Fibroblast of villous mesenchyme (primary cell): ENCODE data around the gene HOXC11. TPM values are rescaled to one million over a fixed set of nuclear protein-coding genes. Genes with fewer than 3 reads are reported as not detected.

Experiments
- DNase-seq: peaks from one replicate; pipeline ENCODE4 v3.0.0-alpha.2; 2010; ENCODE audit warnings: low read depth
- H3K4me3 ChIP-seq: 2 replicates; pipeline ENCODE4 v1.5.1; 2011; ENCODE audit warnings: low read depth, mild to moderate bottlenecking, low read length
- CTCF ChIP-seq: IDR thresholded peaks from 2 replicates; pipeline ENCODE4 v1.5.1; 2012; ENCODE audit warnings: low read depth, mild to moderate bottlenecking, low read length; ENCODE audit not compliant: insufficient read depth
- total RNA-seq: library from RNA; depleted of rRNA; stranded (reverse); fragments of >200 nt; gene quantifications from 2 replicates; pipeline ENCODE4 v1.2.3, GENCODE V29; 2012

Gene HOXC11
- total RNA-seq, 1 donor = 0.86 TPM

DNA sequence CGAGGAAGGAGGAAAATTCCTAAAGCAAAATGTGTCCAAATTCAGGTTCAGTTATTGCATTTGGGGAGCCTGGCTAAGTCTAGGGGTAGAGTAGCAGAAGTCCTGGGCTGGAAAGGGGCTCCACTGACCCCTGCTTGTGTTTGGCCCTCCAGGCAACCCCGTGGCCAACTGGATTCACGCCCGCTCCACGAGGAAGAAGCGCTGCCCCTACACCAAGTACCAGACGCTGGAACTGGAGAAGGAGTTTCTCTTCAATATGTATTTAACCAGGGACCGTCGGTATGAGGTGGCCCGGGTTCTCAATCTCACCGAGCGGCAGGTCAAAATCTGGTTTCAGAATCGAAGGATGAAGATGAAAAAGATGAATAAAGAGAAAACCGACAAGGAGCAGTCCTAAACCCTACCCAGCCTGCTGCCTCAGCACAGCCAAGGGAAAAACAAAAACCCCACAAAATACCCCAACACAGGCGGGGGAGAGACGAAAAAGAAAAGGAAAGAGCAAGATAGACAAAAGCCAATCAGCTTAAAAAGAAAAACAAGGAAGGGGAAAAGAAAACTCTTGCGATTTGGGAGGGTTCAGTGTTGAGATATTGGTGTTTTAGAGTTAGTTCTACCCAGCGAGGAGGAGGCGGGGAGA is 29.5 kb downstream of the HOXC11 start:
- no peak for DNase-seq
- no peak overlapping the region for H3K4me3 ChIP-seq
- TF ChIP-seq CTCF = no peak

DNA sequence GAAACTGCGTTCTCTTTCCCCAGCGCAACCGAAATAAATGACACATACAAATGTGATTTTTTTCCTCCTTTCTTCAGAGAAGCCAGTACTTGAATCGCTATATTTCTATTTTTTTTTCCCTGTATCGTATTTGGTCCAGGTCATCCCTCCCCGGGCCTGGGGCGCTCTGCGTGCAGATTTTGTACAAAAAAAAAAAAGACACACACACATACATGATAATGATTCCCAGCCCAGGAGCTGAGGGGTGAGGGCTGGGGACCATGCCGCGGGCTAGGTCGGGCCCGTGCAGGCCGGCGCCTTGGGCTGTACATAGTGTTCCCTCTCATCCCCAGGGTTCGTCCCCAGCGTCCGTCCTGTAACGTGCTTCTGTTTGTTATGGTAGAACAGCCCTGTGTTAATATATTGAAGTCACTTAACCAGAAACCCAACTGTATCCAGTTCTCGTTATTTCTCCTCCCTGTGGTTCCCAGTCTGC is 30.0 kb downstream of the HOXC11 start:
- H3K4me3 ChIP-seq = no peak overlapping the region
- no peak for DNase-seq
- no peak for TF ChIP-seq CTCF

DNA sequence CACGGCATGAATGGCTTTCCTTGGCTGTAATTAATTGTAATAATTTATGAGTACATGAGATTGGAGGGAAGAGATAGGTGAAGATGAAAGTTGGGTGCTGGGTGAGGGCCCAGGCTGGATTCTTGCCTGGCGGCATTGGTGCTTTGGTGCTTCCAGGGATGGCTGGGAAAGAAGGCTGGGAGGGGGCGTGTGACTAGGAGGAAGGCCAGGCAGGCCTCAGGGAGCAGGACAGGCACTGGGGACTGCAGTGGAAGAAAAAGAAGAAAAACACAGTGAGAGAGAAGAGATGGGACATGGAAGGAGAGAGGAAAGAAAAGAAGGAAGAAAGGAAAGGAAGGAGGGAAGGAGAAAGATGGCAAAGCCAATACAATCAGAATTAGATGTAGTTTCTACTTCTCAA is 30.7 kb downstream of the HOXC11 start:
- TF ChIP-seq CTCF = no peak
- DNase-seq = no peak
- no peak overlapping the region for H3K4me3 ChIP-seq

DNA sequence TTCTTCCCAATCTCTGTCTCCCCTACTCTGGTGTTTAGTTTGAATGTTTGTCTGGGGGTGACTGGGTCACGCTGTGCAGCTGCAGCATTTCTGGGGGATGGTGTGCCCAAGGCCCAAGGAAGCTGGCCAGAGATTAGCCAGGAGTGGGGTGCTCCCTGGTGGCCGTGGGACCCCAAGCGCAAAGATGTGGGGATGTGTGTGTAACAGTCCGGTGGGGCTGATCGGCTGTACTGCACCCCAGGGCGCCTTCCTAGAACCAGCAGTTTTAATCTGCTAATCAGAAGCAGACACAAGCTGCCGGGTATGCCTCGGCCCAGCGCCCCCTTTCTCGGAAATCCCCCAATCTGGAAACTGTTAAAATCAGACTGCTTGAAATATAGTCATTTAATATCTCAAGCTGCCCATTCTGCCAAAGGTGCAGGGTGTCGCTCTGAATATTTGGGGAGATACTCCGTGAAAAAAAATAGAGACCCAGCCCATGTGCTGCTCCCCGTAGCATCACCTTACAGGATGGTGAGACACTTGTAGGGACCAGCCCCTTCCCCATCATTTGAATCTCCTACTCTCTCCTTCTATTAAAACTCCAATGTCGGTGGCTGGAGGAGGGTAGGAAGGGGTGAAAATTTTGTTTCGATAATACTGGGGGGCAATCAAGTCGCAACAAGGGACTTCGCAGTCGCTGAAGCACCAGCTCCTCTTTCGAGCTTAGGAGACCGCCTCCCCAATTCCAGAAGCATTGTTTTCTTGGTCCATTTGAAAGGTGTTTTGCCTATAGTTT is 31.3 kb downstream of the HOXC11 start:
- TF ChIP-seq CTCF = peak; percentile 18
- peak overlapping the region; percentile 37 for H3K4me3 ChIP-seq
- no peak for DNase-seq

DNA sequence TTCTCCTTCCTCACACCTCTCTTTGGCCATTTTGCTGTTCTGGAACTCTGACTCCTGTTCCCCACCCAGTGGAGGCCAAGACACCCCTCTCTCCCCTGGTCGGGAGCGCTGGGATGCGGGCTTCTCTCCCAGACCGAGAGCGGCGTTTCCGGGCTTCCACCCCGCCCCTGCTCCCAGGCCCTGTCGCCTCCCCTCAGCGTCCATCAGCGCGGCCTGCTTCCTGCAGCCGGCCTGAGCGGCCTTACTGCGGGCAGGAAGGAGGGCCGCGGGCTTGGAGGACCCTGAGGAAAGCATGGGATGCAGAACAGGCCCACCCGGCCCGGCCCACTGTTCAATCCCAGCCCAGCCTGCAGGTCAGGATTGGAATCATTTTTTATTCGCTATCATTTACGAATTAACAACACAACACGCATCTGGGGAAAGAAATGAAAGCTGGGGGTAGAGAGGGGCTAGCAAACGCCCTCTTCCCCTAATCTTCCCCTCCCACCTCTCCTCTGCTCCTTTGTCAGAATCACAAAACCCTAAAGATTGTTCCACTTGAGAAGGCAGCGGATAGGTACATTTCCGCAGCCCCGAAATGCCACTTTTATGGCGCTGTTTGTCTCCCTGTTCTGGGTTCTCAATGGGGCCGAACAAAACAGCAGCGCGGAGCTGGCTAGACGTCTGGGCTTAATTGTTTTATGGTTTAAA is 32.1 kb downstream of the HOXC11 start:
- TF ChIP-seq CTCF = no peak
- peak; percentile 68 for DNase-seq
- peak overlapping the region; percentile 37 for H3K4me3 ChIP-seq

GRCh38 chr12:54005531-54005852 is 32.6 kb downstream of the HOXC11 start:
- TF ChIP-seq CTCF = no peak

More at GRCh38 chr12:54005531-54005852, 32.6 kb downstream of the HOXC11 start:
- no peak for DNase-seq
- H3K4me3 ChIP-seq = peak overlapping the region; percentile 37
